ENCODE results near the gene NGEF. TPM values are rescaled to one million over a fixed set of nuclear protein-coding genes. Genes with fewer than 3 reads are reported as not detected.

Gene NGEF
- total RNA-seq, 1 experiment from 2014 or later = 3.9 TPM

- no peaks in the 10 kb centered on the region for H3K27me3 ChIP-seq (ENCODE audit: control insufficient read depth, insufficient read depth, low read length)
- no peak overlapping the region for H3K4me3 ChIP-seq (ENCODE audit: insufficient read depth, low read depth, low read length)
- no peak for DNase-seq
- H3K36me3 ChIP-seq (replicated peaks; ENCODE audit: control insufficient read depth, insufficient read depth, low read length) = no peaks in the 10 kb centered on the region
Measured at GRCh38 chr2:232981767-232982360, 31.2 kb downstream of the NGEF start.

GRCh38 chr2:232981356-232981755 is 31.7 kb downstream of the NGEF start:
- H3K36me3 ChIP-seq (replicated peaks; ENCODE audit: control insufficient read depth, insufficient read depth, low read length) = no peaks in the 10 kb centered on the region
- no peak for DNase-seq

DNA sequence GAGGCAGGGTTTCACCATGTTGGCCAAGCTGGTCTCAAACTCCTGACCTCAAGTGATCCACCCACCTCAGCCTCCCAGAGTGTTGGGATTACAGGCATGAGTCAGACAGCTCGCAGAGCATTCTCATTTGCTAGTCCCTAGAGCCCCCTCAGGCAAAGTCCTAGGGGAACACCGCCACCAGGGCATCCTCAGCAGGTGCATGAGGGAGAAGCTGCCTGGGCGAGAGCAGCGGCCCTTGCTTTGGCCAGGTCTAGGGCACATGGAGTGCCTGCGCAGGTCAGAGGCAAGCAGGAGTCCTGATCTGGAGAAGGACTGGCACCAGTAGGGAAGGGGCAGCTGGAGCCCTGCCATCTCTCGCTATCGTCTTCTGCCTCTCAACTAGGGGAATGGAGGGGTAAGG is 32.4 kb downstream of the NGEF start:
- no peaks in the 10 kb centered on the region for H3K36me3 ChIP-seq (replicated peaks; ENCODE audit: control insufficient read depth, insufficient read depth, low read length)
- no peak for DNase-seq
- no peaks in the 10 kb centered on the region for H3K27me3 ChIP-seq (ENCODE audit: control insufficient read depth, insufficient read depth, low read length)
- H3K4me3 ChIP-seq (ENCODE audit: insufficient read depth, low read depth, low read length) = no peak overlapping the region

More at GRCh38 chr2:232981356-232981755, 31.7 kb downstream of the NGEF start:
- H3K27me3 ChIP-seq (ENCODE audit: control insufficient read depth, insufficient read depth, low read length) = no peaks in the 10 kb centered on the region
- no peak overlapping the region for H3K4me3 ChIP-seq (ENCODE audit: insufficient read depth, low read depth, low read length)

- no peak overlapping the region for H3K4me3 ChIP-seq (ENCODE audit: insufficient read depth, low read depth, low read length)
- H3K36me3 ChIP-seq (replicated peaks; ENCODE audit: control insufficient read depth, insufficient read depth, low read length) = no peaks in the 10 kb centered on the region
- DNase-seq = no peak
- no peaks in the 10 kb centered on the region for H3K27me3 ChIP-seq (ENCODE audit: control insufficient read depth, insufficient read depth, low read length)
Measured at GRCh38 chr2:232979871-232980461, 33.1 kb downstream of the NGEF start.

GRCh38 chr2:232977438-232977971 is 35.6 kb downstream of the NGEF start:
- DNase-seq = no peak
- H3K36me3 ChIP-seq (replicated peaks; ENCODE audit: control insufficient read depth, insufficient read depth, low read length) = no peaks in the 10 kb centered on the region
- no peaks in the 10 kb centered on the region for H3K27me3 ChIP-seq (ENCODE audit: control insufficient read depth, insufficient read depth, low read length)
- H3K4me3 ChIP-seq (ENCODE audit: insufficient read depth, low read depth, low read length) = no peak overlapping the region

- no peak for DNase-seq
- Histone ChIP-seq H3K27me3 (ENCODE audit: control insufficient read depth, insufficient read depth, low read length) (no peaks in the 10 kb centered on the region), H3K36me3 (replicated peaks; ENCODE audit: control insufficient read depth, insufficient read depth, low read length) (no peaks in the 10 kb centered on the region), H3K4me3 (ENCODE audit: insufficient read depth, low read depth, low read length) (no peak overlapping the region)
Measured at GRCh38 chr2:232976666-232977437, 36.2 kb downstream of the NGEF start.

DNA sequence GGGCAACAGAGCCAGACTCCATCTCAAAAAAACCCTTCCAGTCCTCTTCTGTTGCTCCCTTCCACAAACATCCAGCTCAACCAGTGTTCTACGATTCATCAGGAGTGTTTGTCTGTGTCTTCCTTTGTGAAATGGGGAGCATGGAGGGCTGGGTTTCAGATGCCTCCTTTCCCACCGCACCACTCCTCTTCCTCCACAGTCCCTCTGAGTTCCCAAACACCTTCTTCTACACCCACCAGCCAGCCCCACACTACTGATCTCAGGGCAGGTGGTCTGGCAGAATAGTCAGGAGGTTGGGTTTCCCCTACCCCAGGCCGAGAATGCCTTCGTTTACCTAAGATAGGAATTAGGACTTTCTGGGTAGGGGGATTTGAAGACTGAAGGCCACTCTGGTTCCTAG is 36.9 kb downstream of the NGEF start:
- no peak for DNase-seq
- Histone ChIP-seq H3K27me3 (ENCODE audit: control insufficient read depth, insufficient read depth, low read length) (no peaks in the 10 kb centered on the region), H3K36me3 (replicated peaks; ENCODE audit: control insufficient read depth, insufficient read depth, low read length) (no peaks in the 10 kb centered on the region), H3K4me3 (ENCODE audit: insufficient read depth, low read depth, low read length) (no peak overlapping the region)

DNA sequence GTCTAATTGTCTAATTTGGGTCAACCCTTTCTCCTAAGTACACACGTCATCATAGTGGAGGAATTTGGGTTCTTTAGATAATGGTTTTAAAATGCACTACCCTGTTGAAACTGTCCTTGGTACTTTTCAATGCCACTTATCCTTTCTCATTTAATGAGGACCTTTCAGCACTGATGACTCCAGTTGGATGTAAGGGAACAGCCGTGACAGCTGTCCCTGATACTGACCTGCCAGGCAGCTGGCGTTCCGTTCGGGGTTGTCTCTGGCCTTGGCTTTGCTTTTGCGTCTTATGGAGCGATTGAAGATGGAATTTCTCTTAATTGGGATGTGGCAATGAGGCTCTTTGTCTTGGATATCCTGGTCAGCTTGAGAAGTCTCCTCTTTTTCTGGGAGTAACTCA is 38.7 kb downstream of the NGEF start:
- no peaks in the 10 kb centered on the region for H3K36me3 ChIP-seq (replicated peaks; ENCODE audit: control insufficient read depth, insufficient read depth, low read length)
- H3K27me3 ChIP-seq (ENCODE audit: control insufficient read depth, insufficient read depth, low read length) = no peaks in the 10 kb centered on the region
- no peak overlapping the region for H3K4me3 ChIP-seq (ENCODE audit: insufficient read depth, low read depth, low read length)
- no peak for DNase-seq

DNA sequence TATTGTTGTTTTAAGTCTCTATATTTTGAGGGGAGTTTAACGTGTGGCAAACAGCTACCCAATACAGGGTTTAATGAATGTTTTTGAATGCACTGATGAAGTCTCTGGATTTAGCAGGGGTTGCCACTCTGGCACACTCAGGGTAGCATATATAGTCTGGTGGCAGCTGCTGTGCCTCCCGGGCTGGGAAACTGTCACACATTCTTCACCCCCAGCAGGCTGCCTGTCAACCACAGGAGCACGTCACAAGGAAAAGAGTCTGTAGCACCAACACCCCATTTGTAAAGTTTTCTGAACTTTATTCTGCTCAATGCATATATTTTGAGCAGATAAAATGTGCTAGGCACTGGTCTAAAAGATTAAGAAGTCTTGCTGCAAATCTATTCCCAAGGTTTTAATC is 39.3 kb downstream of the NGEF start:
- H3K27me3 ChIP-seq (ENCODE audit: control insufficient read depth, insufficient read depth, low read length) = no peaks in the 10 kb centered on the region
- no peaks in the 10 kb centered on the region for H3K36me3 ChIP-seq (replicated peaks; ENCODE audit: control insufficient read depth, insufficient read depth, low read length)
- no peak overlapping the region for H3K4me3 ChIP-seq (ENCODE audit: insufficient read depth, low read depth, low read length)
- no peak for DNase-seq

DNA sequence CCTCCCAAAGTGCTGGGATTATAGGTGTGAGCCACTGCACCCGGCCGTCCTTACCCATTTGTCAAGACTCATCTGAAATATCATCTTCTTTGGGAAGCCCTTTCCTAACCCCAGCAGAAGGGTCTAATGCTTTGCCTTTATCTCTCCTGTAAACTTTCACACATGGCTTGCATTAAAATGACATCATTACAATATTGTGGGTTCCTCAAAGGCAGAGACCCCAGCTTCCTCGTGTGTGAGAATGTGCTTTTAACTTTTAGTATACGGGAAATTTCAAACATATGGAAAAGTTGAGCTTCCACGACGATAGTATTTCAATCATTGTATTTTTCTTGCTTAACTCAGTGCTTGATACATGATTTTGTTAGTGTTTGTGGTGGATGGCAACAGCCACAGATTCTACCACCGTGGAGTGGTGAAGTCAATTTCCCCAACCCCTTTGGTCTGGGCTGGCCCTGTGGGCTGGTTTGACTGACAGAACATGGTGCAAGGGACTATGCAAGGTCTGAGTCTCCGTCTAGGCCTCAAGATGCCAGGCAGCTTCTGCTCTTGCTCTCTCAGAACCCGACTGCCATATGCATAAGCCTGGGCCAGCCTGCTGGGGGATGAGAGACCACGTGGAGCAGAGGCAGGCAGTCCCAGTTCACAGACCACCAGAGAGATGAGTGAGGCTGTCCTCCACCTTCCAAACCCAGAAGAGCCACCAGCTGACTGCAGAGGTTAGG is 39.9 kb downstream of the NGEF start:
- H3K4me3 ChIP-seq (ENCODE audit: insufficient read depth, low read depth, low read length) = no peak overlapping the region
- H3K27me3 ChIP-seq (ENCODE audit: control insufficient read depth, insufficient read depth, low read length) = no peaks in the 10 kb centered on the region
- no peak for DNase-seq
- no peaks in the 10 kb centered on the region for H3K36me3 ChIP-seq (replicated peaks; ENCODE audit: control insufficient read depth, insufficient read depth, low read length)

- Histone ChIP-seq H3K36me3 (replicated peaks; ENCODE audit: control insufficient read depth, insufficient read depth, low read length) (no peaks in the 10 kb centered on the region), H3K4me3 (ENCODE audit: insufficient read depth, low read depth, low read length) (no peak overlapping the region), H3K27me3 (ENCODE audit: control insufficient read depth, insufficient read depth, low read length) (no peaks in the 10 kb centered on the region)
- DNase-seq = no peak
Measured at GRCh38 chr2:232971744-232972143, 41.3 kb downstream of the NGEF start.

DNA sequence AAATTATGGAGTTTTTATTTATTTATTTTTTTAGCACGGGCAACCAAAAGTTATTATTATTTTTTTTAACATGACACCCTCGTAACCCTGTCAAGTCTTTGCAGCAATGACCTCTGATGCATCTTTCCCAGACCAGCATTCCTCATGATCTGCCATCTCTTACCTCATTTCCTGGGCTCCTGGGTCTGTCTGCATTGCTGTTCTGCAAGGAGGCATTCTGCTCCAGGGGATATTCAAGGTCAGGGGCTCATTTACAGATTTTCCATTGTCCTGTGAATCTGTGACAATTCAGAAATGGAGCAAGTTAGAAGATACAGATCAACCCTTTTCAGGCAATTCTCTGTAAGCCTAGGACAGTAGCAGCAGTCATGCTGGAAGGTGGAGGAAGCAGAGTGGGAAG is 43.0 kb downstream of the NGEF start:
- Histone ChIP-seq H3K27me3 (ENCODE audit: control insufficient read depth, insufficient read depth, low read length) (no peaks in the 10 kb centered on the region), H3K36me3 (replicated peaks; ENCODE audit: control insufficient read depth, insufficient read depth, low read length) (no peaks in the 10 kb centered on the region), H3K4me3 (ENCODE audit: insufficient read depth, low read depth, low read length) (no peak overlapping the region)
- DNase-seq = no peak

DNA sequence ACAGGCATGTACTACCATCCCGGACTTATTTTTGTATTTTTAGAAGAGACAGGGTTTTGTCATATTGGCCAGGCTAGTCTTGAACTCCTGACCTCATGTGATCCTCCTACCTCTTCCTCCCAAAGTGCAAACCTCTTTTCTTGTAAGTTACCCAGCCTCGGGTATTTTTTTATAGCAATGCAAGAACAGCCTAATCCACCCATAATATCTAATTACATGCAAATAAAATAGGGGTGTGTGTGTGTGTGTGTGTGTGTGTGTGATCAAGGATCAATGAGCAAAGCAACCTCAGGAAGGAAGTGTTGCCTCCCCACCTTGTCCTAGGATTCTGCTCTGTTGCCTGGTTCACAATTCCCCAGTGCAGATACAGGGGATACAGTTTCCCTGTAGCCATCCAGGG is 45.6 kb downstream of the NGEF start:
- Histone ChIP-seq H3K36me3 (replicated peaks; ENCODE audit: control insufficient read depth, insufficient read depth, low read length) (no peaks in the 10 kb centered on the region), H3K27me3 (ENCODE audit: control insufficient read depth, insufficient read depth, low read length) (no peaks in the 10 kb centered on the region), H3K4me3 (ENCODE audit: insufficient read depth, low read depth, low read length) (no peak overlapping the region)
- DNase-seq = no peak

- no peaks in the 10 kb centered on the region for H3K36me3 ChIP-seq (replicated peaks; ENCODE audit: control insufficient read depth, insufficient read depth, low read length)
- no peak for DNase-seq
Measured at GRCh38 chr2:232966122-232966521, 46.9 kb downstream of the NGEF start.

More at GRCh38 chr2:232966122-232966521, 46.9 kb downstream of the NGEF start:
- Histone ChIP-seq H3K4me3 (ENCODE audit: insufficient read depth, low read depth, low read length) (no peak overlapping the region), H3K27me3 (ENCODE audit: control insufficient read depth, insufficient read depth, low read length) (no peaks in the 10 kb centered on the region)
